HepG2 (cell line): ENCODE data around the gene MAN1A2. TPM values are rescaled to one million over a fixed set of nuclear protein-coding genes. Genes with fewer than 3 reads are reported as not detected.

Experiments used
- ATAC-seq: fragments of 200-7000 bp; cut with Tn5 transposase; 3 replicates; pipeline ENCODE4 v1.9.1; 2020; ENCODE audit warnings: mild to moderate bottlenecking, moderate library complexity
- BruUV-seq: library from RNA; stranded (reverse); fragments of 400-500 nt; replicated peaks from 2 replicates; lab custom pipeline; 2021; lab: Mats Ljungman, UMichigan
- CTCF ChIA-PET: fragments of 300-600 bp; formaldehyde crosslinking; extraction: SDS; loops from one replicate; lab custom pipeline; 2021; ENCODE audit warnings: low total read pairs, inconsistent platforms, low intra/inter-chr PET ratio; lab: Yijun Ruan, JAX
- POLR2A ChIA-PET: fragments of 350-600 bp; sonication (Branson Sonifier 250); formaldehyde crosslinking; loops from one replicate; lab custom pipeline; 2020; ENCODE audit warnings: antibody characterized with exemption, inconsistent platforms; lab: Yijun Ruan, JAX
- DNase-seq: peaks from one replicate; pipeline ENCODE4 v3.0.0-alpha.2; 2015; ENCODE audit warnings: low spot score
- FAIRE-seq: peaks from 3 replicates; lab custom pipeline; 2011; peaks lifted over from hg19 to GRCh38; lab: Jason Lieb, UNC
- H2AFZ ChIP-seq: one replicate; pipeline ENCODE4 v1.6.1; 2011; ENCODE audit warnings: low read length, inconsistent platforms
- H3K27ac ChIP-seq: fragments of 300-600 bp; 3 replicates; pipeline ENCODE4 v1.8.0; 2011; ENCODE audit warnings: mixed run types, mild to moderate bottlenecking, mixed read lengths, low read length, inconsistent platforms; ENCODE audit not compliant: insufficient read depth; ENCODE audit errors: extremely low read length
- H3K27me3 ChIP-seq, 2 experiments: fragments of 200-600 bp in 1 of 2; 2 replicates in 1 of 2; 3 replicates in 1 of 2; pipeline versions ENCODE4 v1.6.0 to v1.8.0; 2011; ENCODE audit warnings: low read length in 2 of 2, mild to moderate bottlenecking in 2 of 2, moderate library complexity in 2 of 2, inconsistent platforms in 1 of 2; ENCODE audit not compliant: insufficient read depth in 2 of 2, control insufficient read depth in 1 of 2
- H3K36me3 ChIP-seq, 2 experiments: fragments of 200-600 bp in 1 of 2; replicated peaks in 1 of 2; 2 replicates in 1 of 2; 3 replicates in 1 of 2; pipeline versions ENCODE4 v1.5.1 to v1.8.0; 2011; ENCODE audit warnings: low read length in 2 of 2, inconsistent platforms in 1 of 2; ENCODE audit not compliant: insufficient read depth in 2 of 2, control insufficient read depth in 1 of 2
- H3K4me1 ChIP-seq: 2 replicates; pipeline ENCODE4 v1.5.1; 2012; ENCODE audit warnings: low read length, inconsistent platforms; ENCODE audit not compliant: insufficient read depth
- H3K4me2 ChIP-seq: 2 replicates; pipeline ENCODE4 v1.6.0; 2011; ENCODE audit warnings: low read depth, low read length, inconsistent platforms
- H3K4me3 ChIP-seq, 3 experiments: fragments of 200-600 bp in 1 of 3; sonication (generic), shearing (Covaris generic) in 1 of 3; replicated peaks in 1 of 3; 2 replicates each; pipeline ENCODE4 v1.5.1; 2011 to 2016; ENCODE audit warnings: low read length in 3 of 3, inconsistent platforms in 2 of 3, low read depth in 2 of 3, mild to moderate bottlenecking in 2 of 3, control low read depth in 1 of 3, mixed read lengths in 1 of 3; ENCODE audit not compliant: insufficient read depth in 1 of 3
- H3K79me2 ChIP-seq: one replicate; pipeline ENCODE4 v1.6.1; 2011; ENCODE audit warnings: low read length, inconsistent platforms; ENCODE audit not compliant: insufficient read depth
- H3K9ac ChIP-seq: 2 replicates; pipeline ENCODE4 v1.6.0; 2011; ENCODE audit warnings: mild to moderate bottlenecking, low read depth, low read length, inconsistent platforms; ENCODE audit not compliant: insufficient read depth
- H3K9me3 ChIP-seq: 2 replicates; pipeline ENCODE4 v1.5.1; 2012; ENCODE audit warnings: mild to moderate bottlenecking, low read length
- H4K20me1 ChIP-seq: 2 replicates; pipeline ENCODE4 v1.6.0; 2011; ENCODE audit warnings: inconsistent platforms, mild to moderate bottlenecking, low read length, moderate library complexity; ENCODE audit not compliant: insufficient read depth
- GATAD1 ChIP-seq: IDR thresholded peaks from 2 replicates; pipeline ENCODE4 v1.6.1; 2016; ENCODE audit warnings: missing genetic modification reagents, missing compliant biosample characterization
- JUN ChIP-seq: sonication (generic); formaldehyde crosslinking; IDR thresholded peaks from 2 replicates; pipeline ENCODE4 v1.4.0; 2020; ENCODE audit warnings: mild to moderate bottlenecking, missing genetic modification reagents
- MAFF ChIP-seq: IDR thresholded peaks from 2 replicates; pipeline ENCODE4 v1.6.1; 2011; ENCODE audit warnings: low read depth, low read length, improper control_type of control experiment
- MAFK ChIP-seq, 2 experiments: IDR thresholded peaks in 1 of 2; conservative IDR thresholded peaks in 1 of 2; 2 replicates each; pipeline ENCODE4 v1.6.1; 2011; ENCODE audit warnings: improper control_type of control experiment in 2 of 2, low read length in 2 of 2
- YEATS4 ChIP-seq: sonication (generic); formaldehyde crosslinking; IDR thresholded peaks from 2 replicates; pipeline ENCODE4 v1.4.0; 2020; ENCODE audit warnings: missing genetic modification reagents, borderline replicate concordance
- ZNF775 ChIP-seq: sonication (generic); formaldehyde crosslinking; IDR thresholded peaks from 2 replicates; pipeline ENCODE4 v1.4.0; 2020; ENCODE audit warnings: missing genetic modification reagents, mild to moderate bottlenecking, moderate library complexity, borderline replicate concordance
- WGBS: methylation state at CpG from one replicate; pipeline ENCODE4 v1.1.6; 2017; ENCODE audit warnings: low lambda C conversion rate; 5-methylcytosine and 5-hydroxymethylcytosine counted together
- in situ Hi-C: cut with HindIII; loops from 2 replicates; pipeline ENCODE4 v1.10.0; 2017; ENCODE audit warnings: low pct_unique_long_range_greater_than_20kb; ENCODE audit not compliant: extremely low pct_ligation_motif_present
- intact Hi-C: fragments of 100-400 bp; cut with micrococcal nuclease; formaldehyde crosslinking; loops from one replicate; pipeline ENCODE4 v1.10.0; 2022; ENCODE audit not compliant: unreplicated experiment
- polyA plus RNA-seq, 8 experiments: library from polyadenylated mRNA; depleted of rRNA in 3 of 8; stranded (reverse) in 7 of 8; unstranded in 1 of 8; fragments of >200 nt; fragmentation: Illumina TruSeq in 4 of 8; extraction: Trizol in 4 of 8; gene quantifications; 2 replicates each; pipeline versions ENCODE4 v1.2.1 to v1.2.3, GENCODE V29; 2011 to 2016; ENCODE audit warnings: low read depth in 4 of 8, missing spikeins in 1 of 8, mixed read lengths in 1 of 8; ENCODE audit not compliant: insufficient read depth in 1 of 8
- total RNA-seq, 5 experiments: library from RNA; depleted of rRNA; stranded (reverse); fragments of >200 nt; fragmentation: Illumina TruSeq; extraction: Trizol; gene quantifications; 2 replicates each; pipeline ENCODE4 v1.2.3, GENCODE V29; 2016; ENCODE audit warnings: low read depth in 1 of 5

MAN1A2 gene
- total and polyA plus RNA-seq, 2 of the 13 experiments (the other 11 are each of a cell fraction or from before 2014, with no cell fraction given) = 8.0 to 19.9 TPM

GRCh38 chr1:117327011-117327410, 40.2 kb upstream of the MAN1A2 start:
- intact Hi-C loops = no loop called here
- ChIA-PET CTCF (no interaction called here), POLR2A (no interaction called here)
- H3K4me3 ChIP-seq = no peak overlapping the region
- H3K4me1 ChIP-seq = no peaks in the 10 kb centered on the region
- 0 out of 5 replicates have a peak, but pooled peaks cover 0 to 1% of the 10 kb centered on the region in 2 experiments for H3K27me3 ChIP-seq
- no peak for DNase-seq
- no peak for FAIRE-seq
- no peak overlapping the region for H3K27ac ChIP-seq
- H2AFZ ChIP-seq = no peak overlapping the region
- no TSS peak for BruUV-seq
- no peak overlapping the region for H3K4me2 ChIP-seq
- in situ Hi-C loops = no loop called here
- no peak overlapping the region for H3K9ac ChIP-seq
- H3K79me2 ChIP-seq = no peaks in the 10 kb centered on the region
- H4K20me1 ChIP-seq = no peaks in the 10 kb centered on the region
- no peak for ATAC-seq
- no peaks in the 10 kb centered on the region for H3K36me3 ChIP-seq
- TF ChIP-seq MAFF (peak; percentile 84), MAFK (conservative IDR thresholded peaks at IDR 0.05 in 1 of 2, IDR thresholded peaks at IDR 0.05 in 1 of 2; ENCODE audit: low read length in 2 of 2) (peak; percentile 83 to 91), ZNF775 (no peak)
- TF ChIP-seq, all 625 proteins: peak for 2
- H3K9me3 ChIP-seq = no peaks in the 10 kb centered on the region

- Histone ChIP-seq H3K9me3 (no peaks in the 10 kb centered on the region), H3K27ac (no peak overlapping the region), H3K27me3 (no peaks in the 10 kb centered on the region), H2AFZ (no peak overlapping the region), H3K4me1 (no peaks in the 10 kb centered on the region), H3K36me3 (no peaks in the 10 kb centered on the region), H3K4me2 (no peak overlapping the region), H4K20me1 (no peaks in the 10 kb centered on the region), H3K9ac (no peak overlapping the region), H3K79me2 (no peaks in the 10 kb centered on the region), H3K4me3 (no peak overlapping the region)
- FAIRE-seq (no peak), DNase-seq (no peak), ATAC-seq (no peak)
- WGBS = 19% methylated on average over 3 of the region's 4 CpGs
- ChIA-PET CTCF (no interaction called here), POLR2A (no interaction called here)
- in situ Hi-C loops = no loop called here
- intact Hi-C loops = no loop called here
- BruUV-seq = no TSS peak
- no peak for TF ChIP-seq GATAD1 (CRISPR knock-in tag)
- no peak for TF ChIP-seq JUN (CRISPR knock-in tag)
- no peak for TF ChIP-seq YEATS4 (CRISPR knock-in tag)
These were observed 31.7 kb upstream of the MAN1A2 start for GRCh38 chr1:117335376-117336086.
